OCI-LY3 (cell line): ENCODE results near the gene IMMP2L.

Experiments
- H2AFZ ChIP-seq: fragments of 200-600, 300-600 bp; shearing (Covaris generic); 2 replicates; pipeline ENCODE4 v1.6.0; 2014; ENCODE audit warnings: antibody characterized with exemption, low read depth, low read length
- H3K27ac ChIP-seq: fragments of 200-600, 300-600 bp; sonication (generic); 2 replicates; pipeline ENCODE4 v1.5.1; 2014; ENCODE audit warnings: mild to moderate bottlenecking, low read length, moderate library complexity, mixed read lengths
- H3K27me3 ChIP-seq: fragments of 200-600, 300-600 bp; sonication (generic); 2 replicates; pipeline ENCODE4 v1.6.1; 2014; ENCODE audit warnings: low read depth, low read length, mixed read lengths
- H3K36me3 ChIP-seq: fragments of 200-600, 300-600 bp; sonication (generic); replicated peaks from 2 replicates; pipeline ENCODE3; 2014; ENCODE audit warnings: low read depth, low read length, mixed read lengths
- H3K4me1 ChIP-seq: fragments of 300-600, 200-600 bp; sonication (generic); 2 replicates; pipeline ENCODE4 v1.6.1; 2014; ENCODE audit warnings: low read length, mixed read lengths
- H3K4me2 ChIP-seq: fragments of 200-600, 300-600 bp; sonication (generic); 2 replicates; pipeline ENCODE4 v1.6.1; 2014; ENCODE audit warnings: low read length, mixed read lengths
- H3K4me3 ChIP-seq: fragments of 300-600, 200-600 bp; sonication (generic); 2 replicates; pipeline ENCODE4 v1.5.1; 2014; ENCODE audit warnings: antibody characterized with exemption, mild to moderate bottlenecking, low read length, moderate library complexity
- H3K79me2 ChIP-seq: fragments of 300-600, 200-600 bp; shearing (Covaris generic); 2 replicates; pipeline ENCODE4 v1.6.1; 2014; ENCODE audit warnings: mild to moderate bottlenecking, low read length, mixed read lengths
- H3K9ac ChIP-seq: fragments of 300-600, 200-600 bp; shearing (Covaris generic); 2 replicates; pipeline ENCODE4 v1.6.0; 2014; ENCODE audit warnings: mild to moderate bottlenecking, low read length, moderate library complexity
- H3K9me3 ChIP-seq: fragments of 200-600, 300-600 bp; shearing (Covaris generic); 2 replicates; pipeline ENCODE4 v1.6.1; 2014; ENCODE audit warnings: low read length, mixed read lengths; ENCODE audit not compliant: insufficient read depth
- H4K20me1 ChIP-seq: fragments of 200-600, 300-600 bp; sonication (generic); 2 replicates; pipeline ENCODE4 v1.6.1; 2016; ENCODE audit warnings: low read length, mixed read lengths; ENCODE audit not compliant: insufficient read depth
- CTCF ChIP-seq: fragments of 200-600, 300-600 bp; sonication (generic); IDR thresholded peaks from 2 replicates; pipeline ENCODE4 v1.5.1; 2014; ENCODE audit warnings: antibody characterized with exemption, low read length, low read depth
- EZH2phosphoT487 ChIP-seq: fragments of 200-600 bp; shearing (Covaris generic); IDR thresholded peaks from 2 replicates; pipeline ENCODE4 v1.6.1; 2018; ENCODE audit warnings: antibody characterized with exemption, mixed run types, low read depth

IMMP2L gene

GRCh38 chr7:111330235-111330523 lies 232.1 kb downstream of the IMMP2L start:
- H3K4me1 ChIP-seq = peaks cover 20% of the 10 kb centered on the region
- no peaks in the 10 kb centered on the region for H3K79me2 ChIP-seq
- H2AFZ ChIP-seq = no peak overlapping the region
- H3K9me3 ChIP-seq = no peaks in the 10 kb centered on the region
- no peaks in the 10 kb centered on the region for H4K20me1 ChIP-seq
- H3K4me2 ChIP-seq = no peak overlapping the region
- H3K27ac ChIP-seq = no peak overlapping the region
- H3K4me3 ChIP-seq = no peak overlapping the region
- H3K27me3 ChIP-seq = no peaks in the 10 kb centered on the region
- no peak overlapping the region for H3K9ac ChIP-seq
- TF ChIP-seq CTCF (no peak), EZH2phosphoT487 (no peak)
- no peaks in the 10 kb centered on the region for H3K36me3 ChIP-seq

- TF ChIP-seq EZH2phosphoT487 (no peak), CTCF (peak; percentile 24; the same call in 1 of the 2 replicates)
- Histone ChIP-seq H3K36me3 (no peaks in the 10 kb centered on the region), H3K9ac (no peak overlapping the region), H4K20me1 (no peaks in the 10 kb centered on the region), H3K79me2 (no peaks in the 10 kb centered on the region), H3K9me3 (no peaks in the 10 kb centered on the region), H3K4me1 (peaks cover 24% of the 10 kb centered on the region), H3K27me3 (no peaks in the 10 kb centered on the region), H3K27ac (peak overlapping the region; percentile 14; the same call in 1 of the 2 replicates), H3K4me3 (no peak overlapping the region), H3K4me2 (peak overlapping the region; percentile 6), H2AFZ (no peak overlapping the region)
Measured at GRCh38 chr7:111329367-111330234, 232.7 kb downstream of the IMMP2L start.

GRCh38 chr7:111328487-111328886 lies 233.8 kb downstream of the IMMP2L start:
- no peak for TF ChIP-seq EZH2phosphoT487
- TF ChIP-seq CTCF = no peak
- Histone ChIP-seq H3K27me3 (no peaks in the 10 kb centered on the region), H3K79me2 (no peaks in the 10 kb centered on the region), H3K9me3 (no peaks in the 10 kb centered on the region), H3K9ac (no peak overlapping the region), H3K4me1 (peaks cover 32% of the 10 kb centered on the region), H4K20me1 (no peaks in the 10 kb centered on the region), H3K27ac (no peak overlapping the region), H3K36me3 (no peaks in the 10 kb centered on the region), H2AFZ (no peak overlapping the region), H3K4me2 (peak overlapping the region; percentile 6), H3K4me3 (no peak overlapping the region)

GRCh38 chr7:111324776-111325175 lies 237.5 kb downstream of the IMMP2L start:
- Histone ChIP-seq H3K9me3 (no peaks in the 10 kb centered on the region), H3K4me2 (no peak overlapping the region), H3K27me3 (no peaks in the 10 kb centered on the region), H3K27ac (no peak overlapping the region), H4K20me1 (no peaks in the 10 kb centered on the region), H3K36me3 (no peaks in the 10 kb centered on the region), H3K4me3 (no peak overlapping the region), H3K4me1 (peaks cover 45% of the 10 kb centered on the region), H2AFZ (no peak overlapping the region), H3K9ac (no peak overlapping the region), H3K79me2 (no peaks in the 10 kb centered on the region)
- TF ChIP-seq CTCF (no peak), EZH2phosphoT487 (no peak)
